Measurements from ENCODE around the gene CAPN15. TPM values are rescaled to one million over a fixed set of nuclear protein-coding genes. Genes with fewer than 3 reads are reported as not detected.

The CAPN15 gene
- total and polyA plus RNA-seq, 10 donors = 25.8 to 71.7 (median 62.5) TPM

- no peaks in the 10 kb centered on the region for H3K27me3 ChIP-seq (replicated peaks in 1 of 7)
- no peak overlapping the region for H3K27ac ChIP-seq
- H3K9me3 ChIP-seq = no peaks in the 10 kb centered on the region
- H3K36me3 ChIP-seq = peaks cover 0 to 59% (median 7%) of the 10 kb centered on the region in 6 donors
- no peak overlapping the region for H3K4me3 ChIP-seq
- peaks cover 0 to 21% (median 0%) of the 10 kb centered on the region in 6 donors for H3K4me1 ChIP-seq
- no peak for DNase-seq
- intact Hi-C loops (cut with DNase I; ENCODE audit: low total_unique reads) = no loop called here
- TF ChIP-seq POLR2AphosphoS5 (IDR thresholded peaks at IDR 0.05) = no peak
- TF ChIP-seq CTCF (IDR thresholded peaks at IDR 0.05 in 8 of 11, conservative IDR thresholded peaks at IDR 0.05 in 3 of 11) = no peak
- no peak for TF ChIP-seq POLR2A (IDR thresholded peaks at IDR 0.05)
- 69 to 82% (median 76%) methylated on average over 12 of the region's 12 CpGs for WGBS, 5 donors
These were observed 26.8 kb upstream of the CAPN15 start for GRCh38 chr16:500709-501108.

- Histone ChIP-seq H3K27ac (no peak overlapping the region), H3K36me3 (peaks cover 0 to 68% (median 19%) of the 10 kb centered on the region in 6 donors), H3K9me3 (no peaks in the 10 kb centered on the region), H3K4me3 (no peak overlapping the region), H3K4me1 (peaks cover 0 to 13% (median 0%) of the 10 kb centered on the region in 6 donors), H3K27me3 (replicated peaks in 1 of 7) (no peaks in the 10 kb centered on the region)
- no peak for DNase-seq
- intact Hi-C loops (cut with DNase I; ENCODE audit: low total_unique reads) = no loop called here
- WGBS, 5 donors = 79 to 90% (median 84%) methylated on average over 15 to 22 of the region's 22 CpGs
- TF ChIP-seq CTCF (IDR thresholded peaks at IDR 0.05 in 8 of 11, conservative IDR thresholded peaks at IDR 0.05 in 3 of 11) = no peak
- no peak for TF ChIP-seq POLR2AphosphoS5 (IDR thresholded peaks at IDR 0.05)
- no peak for TF ChIP-seq POLR2A (IDR thresholded peaks at IDR 0.05)
These were observed 25.2 kb upstream of the CAPN15 start for GRCh38 chr16:502179-502943.

- WGBS, 5 donors = 91 to 97% (median 93%) methylated on average over 15 to 23 of the region's 23 CpGs
- H3K36me3 ChIP-seq = peaks cover 0 to 63% (median 20%) of the 10 kb centered on the region in 6 donors
- H3K27me3 ChIP-seq (replicated peaks in 1 of 7) = no peaks in the 10 kb centered on the region
- H3K27ac ChIP-seq = no peak overlapping the region
- TF ChIP-seq CTCF (IDR thresholded peaks at IDR 0.05 in 8 of 11, conservative IDR thresholded peaks at IDR 0.05 in 3 of 11) = no peak
- no peak for TF ChIP-seq POLR2A (IDR thresholded peaks at IDR 0.05)
- no peak for TF ChIP-seq POLR2AphosphoS5 (IDR thresholded peaks at IDR 0.05)
- no peak overlapping the region for H3K4me3 ChIP-seq
- DNase-seq = no peak
- peaks cover 0 to 13% (median 0%) of the 10 kb centered on the region in 6 donors for H3K4me1 ChIP-seq
- intact Hi-C loops (cut with DNase I; ENCODE audit: low total_unique reads) = no loop called here
- H3K9me3 ChIP-seq = no peaks in the 10 kb centered on the region
These were observed 24.1 kb upstream of the CAPN15 start for GRCh38 chr16:503150-504071.

Data from spleen (tissue), 11 donors.